Nucleus accumbens (tissue), 56 donors: ENCODE results near the gene BFAR.
"Not testable (repeated sequence)": the region's sequence is repeated elsewhere in the genome, so short reads cannot be mapped to it uniquely, and the experiment has no call there.

ENCODE experiments used
- DNase-seq, 56 donors: peaks; one replicate each; lab custom pipeline; 2025; lab: John Stamatoyannopoulos, UW

Gene BFAR, protein sequence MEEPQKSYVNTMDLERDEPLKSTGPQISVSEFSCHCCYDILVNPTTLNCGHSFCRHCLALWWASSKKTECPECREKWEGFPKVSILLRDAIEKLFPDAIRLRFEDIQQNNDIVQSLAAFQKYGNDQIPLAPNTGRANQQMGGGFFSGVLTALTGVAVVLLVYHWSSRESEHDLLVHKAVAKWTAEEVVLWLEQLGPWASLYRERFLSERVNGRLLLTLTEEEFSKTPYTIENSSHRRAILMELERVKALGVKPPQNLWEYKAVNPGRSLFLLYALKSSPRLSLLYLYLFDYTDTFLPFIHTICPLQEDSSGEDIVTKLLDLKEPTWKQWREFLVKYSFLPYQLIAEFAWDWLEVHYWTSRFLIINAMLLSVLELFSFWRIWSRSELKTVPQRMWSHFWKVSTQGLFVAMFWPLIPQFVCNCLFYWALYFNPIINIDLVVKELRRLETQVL

GRCh38 chr16:14632693-14633569 is at the start of gene BFAR:
BFAR (plus strand) TSS chr16:14632951; CDS start chr16:14644347, 11,396 bp downstream.
- peak; percentile 61 to 99 (median 97) for DNase-seq

- DNase-seq: no peak
Measured at GRCh38 chr16:14585287-14585686, 47.5 kb upstream of the BFAR start.

GRCh38 chr16:14586637-14587305 is 46.0 kb upstream of the BFAR start:
- DNase-seq: no peak

GRCh38 chr16:14600164-14600563 is 32.6 kb upstream of the BFAR start:
- DNase-seq: no peak

DNA sequence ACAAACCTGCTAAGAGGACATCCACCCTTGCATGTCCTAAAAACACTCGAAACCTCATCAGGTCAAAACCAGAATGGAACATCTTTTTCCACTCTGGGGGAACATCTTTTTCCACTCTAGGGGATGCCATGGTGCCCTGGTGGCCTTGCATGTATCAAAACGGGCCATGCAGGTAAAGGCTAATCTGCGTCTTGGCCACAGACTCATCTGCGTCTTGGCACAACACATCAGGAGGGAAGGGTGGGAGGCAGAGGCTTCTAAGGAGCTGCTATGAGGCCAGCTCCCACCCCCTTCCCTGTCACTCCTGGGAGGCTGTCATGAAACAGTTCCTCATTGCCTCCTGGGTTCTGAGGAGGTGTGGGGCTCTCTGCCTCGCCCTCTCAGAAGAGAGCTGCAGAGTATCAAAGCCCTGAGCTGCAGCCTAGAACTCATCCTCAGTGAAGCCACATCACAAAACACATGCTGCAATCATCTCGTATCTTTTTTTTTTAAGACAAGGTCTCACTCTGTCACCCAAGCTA is 30.2 kb upstream of the BFAR start:
- DNase-seq: peak in 7 of 56 donors; percentile 2 to 28 (median 8)

DNA sequence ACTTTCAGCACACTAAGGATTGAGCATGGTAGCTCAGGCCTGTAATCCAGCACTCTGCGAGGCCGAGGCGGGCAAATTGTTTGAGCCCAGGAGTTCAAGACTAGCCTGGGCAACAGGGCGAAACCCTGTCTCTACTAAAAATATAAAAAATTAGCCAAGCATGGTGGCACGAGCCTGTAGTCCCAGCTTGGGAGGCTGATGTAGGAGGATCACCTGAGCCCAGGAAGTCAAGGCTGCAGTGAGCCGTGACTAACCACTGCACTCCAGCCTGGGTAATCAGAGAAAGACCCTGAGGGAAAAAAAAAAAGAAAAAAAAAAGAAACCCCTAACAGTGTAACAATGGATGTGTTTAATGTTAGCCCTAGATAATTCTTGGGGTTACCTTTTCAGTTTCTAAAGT is 26.6 kb upstream of the BFAR start:
- no peak for DNase-seq

DNA sequence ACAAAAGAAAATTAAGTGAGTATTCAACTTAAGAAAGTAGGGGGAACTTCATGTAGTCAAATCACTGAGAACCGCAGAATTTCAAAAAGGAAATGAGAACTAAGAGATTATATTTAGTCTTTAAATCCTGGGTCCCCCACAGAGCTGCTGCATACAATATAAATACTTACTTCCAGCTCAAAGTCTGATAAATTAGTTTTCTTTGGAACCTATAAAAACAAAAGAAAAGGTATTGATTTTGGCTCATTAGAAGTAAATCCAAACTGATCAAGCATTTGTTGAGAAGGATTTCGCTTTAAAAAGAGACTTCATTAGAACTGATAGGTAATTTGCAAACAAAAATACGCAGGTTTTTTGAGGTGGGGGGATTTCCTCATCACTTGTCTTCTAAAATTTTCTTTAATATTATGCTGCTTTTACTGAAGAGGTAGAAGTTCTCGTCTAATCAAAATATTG is 24.6 kb upstream of the BFAR start:
- DNase-seq: no peak

DNA sequence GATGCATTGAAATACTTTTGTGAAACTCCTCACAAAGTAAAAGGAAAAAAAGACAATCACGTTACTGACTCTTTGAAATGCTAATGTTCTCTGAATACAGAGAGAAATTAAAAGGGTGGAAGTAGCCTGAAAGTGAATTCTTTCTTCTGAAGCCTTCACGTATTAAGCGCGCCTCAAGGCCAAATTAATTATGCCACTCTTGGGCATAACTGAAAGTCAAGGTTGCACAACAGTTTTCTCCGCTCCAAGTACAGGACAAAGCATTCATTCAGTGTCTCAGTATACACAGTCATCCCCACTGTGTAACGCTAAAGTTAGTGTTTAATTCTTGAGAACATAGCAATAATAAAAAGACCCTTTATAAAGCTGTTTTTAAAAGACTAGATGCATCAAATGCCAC is 24.1 kb upstream of the BFAR start:
- DNase-seq: no peak

GRCh38 chr16:14609716-14610115 is 23.0 kb upstream of the BFAR start:
- DNase-seq: no peak

- no peak for DNase-seq
Measured at GRCh38 chr16:14611660-14612059, 21.1 kb upstream of the BFAR start.

GRCh38 chr16:14613991-14614390 is 18.8 kb upstream of the BFAR start:
- no peak for DNase-seq

- no peak for DNase-seq
Measured at GRCh38 chr16:14616280-14616679, 16.5 kb upstream of the BFAR start.

DNA sequence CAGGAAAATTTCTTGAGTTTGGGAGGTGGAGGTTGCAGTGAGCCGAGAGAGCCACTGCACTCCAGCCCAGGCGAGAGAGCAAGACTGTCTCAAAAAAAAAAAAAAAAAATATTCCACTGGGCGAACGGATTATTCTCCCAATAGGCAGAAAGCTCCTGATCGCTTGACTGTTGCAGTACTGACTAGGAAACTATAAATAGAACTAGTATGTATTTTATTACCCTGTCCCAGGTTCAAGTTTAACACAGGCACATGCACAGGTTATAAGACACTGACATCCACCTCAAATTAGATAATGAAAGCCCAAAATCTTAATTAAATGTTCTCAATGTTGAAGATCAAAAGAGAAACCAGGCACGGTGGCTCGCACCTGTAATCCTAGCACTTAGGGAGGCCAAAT is 14.2 kb upstream of the BFAR start:
- no peak for DNase-seq

GRCh38 chr16:14627078-14627477 is 5.7 kb upstream of the BFAR start:
- DNase-seq: no peak

- DNase-seq: no peak
Measured at GRCh38 chr16:14628806-14629611, 3.7 kb upstream of the BFAR start.

DNA sequence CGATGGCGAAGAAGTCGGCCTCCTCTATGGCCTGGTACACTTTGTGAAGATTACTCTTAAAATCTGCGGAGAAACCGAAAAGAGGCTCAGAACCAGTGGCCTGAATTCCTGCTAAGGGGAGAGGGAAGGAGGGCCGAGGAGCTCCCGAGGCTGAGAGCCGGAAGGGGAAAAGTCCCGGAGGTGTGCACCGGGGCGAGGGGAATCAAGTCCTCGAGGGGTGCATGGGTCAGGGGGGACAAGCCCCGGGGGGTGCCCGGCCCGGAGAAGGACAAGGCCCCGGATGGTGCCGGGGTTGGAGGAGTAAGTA is 3.2 kb upstream of the BFAR start:
- DNase-seq: peak in 3 of 56 donors; percentile 49 to 56 (median 49)

- peak; percentile 57 to 96 (median 88) for DNase-seq
Measured at GRCh38 chr16:14629919-14630619, 2.7 kb upstream of the BFAR start, which contains the start of gene PARN. PARN (minus strand) TSS chr16:14630260; CDS start chr16:14630125, 135 bp downstream.

GRCh38 chr16:14630620-14631330 is 2.0 kb upstream of the BFAR start:
- DNase-seq: not testable (repeated sequence)

DNA sequence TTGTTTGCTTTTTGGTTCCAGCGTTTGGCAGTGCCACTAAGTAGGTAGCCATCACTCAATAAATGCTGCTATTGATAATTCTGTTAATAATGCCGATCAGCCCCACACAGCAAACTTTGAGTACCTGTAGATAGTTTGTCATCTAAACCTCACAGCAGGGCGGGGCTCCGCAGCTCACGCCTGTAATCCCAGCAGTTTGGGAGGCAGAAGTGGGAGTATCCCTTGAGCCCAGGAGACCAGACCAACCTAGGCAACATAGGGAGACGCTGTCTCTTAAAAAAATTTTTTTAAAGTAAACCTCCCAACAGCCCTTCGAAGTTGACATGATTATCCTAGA is 1.6 kb downstream of the BFAR start:
- DNase-seq: no peak
